Kasumi-1 (cell line): Measurements from ENCODE around the gene TSPAN9.

ENCODE experiments used
- DNase-seq, 2 experiments: peaks; one replicate each; lab custom pipeline; 2025; lab: John Stamatoyannopoulos, UW

Gene TSPAN9

DNA sequence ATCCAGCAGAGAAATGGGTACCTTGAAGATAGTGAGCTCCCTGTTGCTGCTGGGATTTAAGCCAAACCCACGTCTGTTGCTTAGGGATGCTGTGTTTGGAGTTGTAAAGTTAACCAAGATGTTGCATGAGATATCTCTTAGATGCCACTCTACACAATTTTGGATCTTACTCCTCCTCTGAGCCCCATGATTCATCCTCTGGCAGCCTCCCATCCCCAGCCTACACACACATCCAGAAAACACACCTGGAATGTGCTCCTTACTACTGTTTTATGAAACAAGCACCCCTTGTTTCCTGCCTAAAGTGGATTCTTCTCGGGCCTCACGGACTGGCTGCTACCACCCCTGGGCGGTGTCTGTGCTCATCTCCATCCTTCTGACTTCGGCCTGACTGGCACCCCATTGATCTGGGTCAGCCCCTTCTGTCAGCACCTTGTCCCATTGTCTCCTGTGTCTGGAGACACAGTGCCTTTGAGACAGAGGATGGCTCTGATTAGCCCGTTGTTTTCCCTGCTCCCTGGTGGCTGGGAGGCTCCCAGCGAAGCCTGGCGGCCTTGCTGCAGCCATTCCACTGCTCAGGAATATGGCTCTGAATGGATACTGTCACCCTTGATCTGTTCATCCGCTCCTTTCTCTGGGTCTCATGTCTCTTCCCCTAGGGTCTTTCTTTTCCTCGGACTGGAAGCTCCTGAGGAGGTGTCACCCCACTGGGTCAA lies 24.3 kb downstream of the TSPAN9 start:
- DNase-seq, result no peak

DNA sequence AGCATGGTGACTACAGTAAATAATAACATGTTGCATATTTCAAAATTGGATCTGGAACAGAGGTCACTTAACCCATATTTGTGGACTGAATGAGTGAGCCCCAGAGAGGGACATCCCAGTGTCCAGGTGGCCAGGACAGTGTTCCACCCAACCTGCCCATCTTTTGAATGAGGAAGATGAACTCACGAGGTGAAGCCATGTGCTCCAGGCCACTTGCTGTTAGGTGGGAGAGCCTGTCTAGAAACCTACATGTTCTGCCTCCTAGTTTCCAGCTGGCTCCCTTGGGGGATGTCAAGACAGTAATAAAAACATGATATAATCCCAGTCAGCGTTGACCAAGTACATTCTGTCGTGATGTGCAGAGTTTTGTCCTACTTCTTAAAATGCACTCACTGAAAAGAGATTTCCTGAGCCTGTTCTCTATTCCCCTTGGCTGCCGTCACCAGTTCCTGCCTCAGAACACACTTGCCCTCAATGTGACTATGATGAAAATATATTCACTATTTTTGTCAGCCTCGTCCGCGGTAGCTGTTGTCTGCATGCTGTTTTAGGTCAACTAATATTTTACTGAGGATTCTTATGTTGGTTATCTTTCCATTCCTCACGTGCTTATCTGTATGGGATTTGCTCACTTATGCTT lies 25.7 kb downstream of the TSPAN9 start:
- no peak for DNase-seq

DNA sequence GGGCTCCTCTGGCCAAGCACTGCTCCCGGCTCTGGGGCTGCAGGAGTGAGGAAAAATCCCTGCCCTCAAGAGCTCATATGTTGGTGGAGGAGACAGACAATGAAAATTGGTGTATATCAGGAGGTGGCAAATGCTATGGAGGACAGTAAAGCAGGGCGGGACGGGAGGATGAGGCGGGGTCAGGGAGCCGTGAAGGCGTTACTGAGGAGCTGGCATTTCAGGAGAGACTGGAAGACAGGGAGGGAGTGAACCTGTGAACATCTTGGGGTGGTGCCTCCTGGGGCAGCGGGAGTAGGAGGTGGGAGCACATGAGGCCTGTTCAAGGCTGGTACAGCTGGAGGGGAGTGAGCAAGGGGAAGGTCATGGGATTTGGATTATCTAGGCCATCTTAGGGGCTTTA lies 26.6 kb downstream of the TSPAN9 start:
- DNase-seq, result no peak

DNA sequence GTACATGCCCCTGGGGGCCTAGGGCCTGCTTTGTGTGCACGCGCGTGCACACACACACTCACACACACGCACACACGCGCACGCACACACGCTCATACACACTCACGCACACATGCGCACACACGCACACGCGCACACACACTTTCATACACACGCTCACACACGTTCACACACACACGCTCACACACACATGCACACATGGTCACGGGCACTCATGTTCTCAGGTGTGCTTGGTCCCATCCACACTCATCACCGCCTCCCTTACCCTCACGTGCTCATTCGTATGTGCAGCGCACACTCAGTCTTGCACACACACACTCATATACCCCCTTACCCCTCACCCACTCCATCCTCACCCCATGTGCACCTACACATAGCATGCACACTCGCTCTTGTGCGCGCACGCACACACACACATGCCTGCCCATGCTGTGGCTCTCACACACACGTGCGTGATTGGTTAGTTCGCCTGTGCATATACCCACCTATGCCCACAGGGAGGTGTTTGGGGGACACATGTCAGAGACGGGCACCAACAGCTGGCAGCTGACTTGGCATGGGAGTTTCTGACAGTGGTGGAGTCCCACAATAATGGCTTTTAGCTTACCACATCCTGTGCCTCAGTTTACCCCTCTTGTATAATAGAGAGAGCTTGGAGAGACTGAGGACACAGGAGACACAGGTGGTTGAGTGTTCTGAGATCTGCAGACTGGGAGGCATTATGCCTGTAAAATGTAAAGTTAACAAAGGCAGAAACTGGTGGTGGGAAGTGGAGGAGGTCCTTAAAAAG lies 28.7 kb downstream of the TSPAN9 start:
- no peak for DNase-seq

DNA sequence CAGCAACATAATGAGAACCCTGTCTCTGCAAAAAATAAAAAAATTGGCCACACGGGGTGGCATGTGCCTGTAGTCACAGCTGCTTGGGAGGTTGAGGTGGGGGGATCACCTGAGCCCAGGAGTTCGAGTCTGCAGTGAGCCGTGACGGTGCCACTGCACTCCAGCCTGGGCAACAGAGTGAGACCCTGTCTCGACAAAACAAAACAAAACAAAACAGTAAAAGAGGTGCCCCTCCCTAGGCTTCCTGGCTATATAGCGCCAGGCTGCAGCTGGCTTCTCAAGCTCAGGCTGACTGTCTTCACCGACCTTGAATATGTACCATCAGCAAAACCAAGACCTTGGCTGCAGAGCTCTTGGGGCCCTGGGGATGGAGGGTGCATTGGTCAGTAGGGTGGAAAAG lies 29.4 kb downstream of the TSPAN9 start:
- DNase-seq, result no peak

DNA sequence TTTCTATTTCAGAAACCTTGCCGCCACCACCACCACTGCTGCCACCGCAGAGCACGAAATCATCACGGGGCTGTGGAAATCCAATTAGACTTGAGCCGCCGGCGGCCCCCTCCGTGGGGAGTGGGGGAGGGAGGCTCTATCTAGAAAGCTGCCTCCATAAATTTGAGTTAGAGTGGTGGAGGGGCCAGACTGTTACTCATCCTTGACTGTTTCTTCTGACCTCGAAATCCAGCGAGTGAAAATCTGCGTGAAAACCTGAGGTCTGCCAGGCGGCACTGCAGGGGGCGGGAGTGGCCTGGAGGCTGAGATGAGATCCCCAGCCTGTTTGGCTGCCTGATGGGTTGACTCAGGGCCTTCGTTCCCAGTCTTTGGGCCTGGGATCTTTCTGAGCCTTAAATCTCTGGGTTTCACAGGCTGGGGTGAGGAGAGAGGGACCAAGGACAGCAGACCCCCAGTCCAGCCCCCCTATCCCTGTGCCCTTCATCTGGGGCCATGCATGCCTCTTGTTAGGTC lies 29.9 kb downstream of the TSPAN9 start:
- DNase-seq, result no peak

DNA sequence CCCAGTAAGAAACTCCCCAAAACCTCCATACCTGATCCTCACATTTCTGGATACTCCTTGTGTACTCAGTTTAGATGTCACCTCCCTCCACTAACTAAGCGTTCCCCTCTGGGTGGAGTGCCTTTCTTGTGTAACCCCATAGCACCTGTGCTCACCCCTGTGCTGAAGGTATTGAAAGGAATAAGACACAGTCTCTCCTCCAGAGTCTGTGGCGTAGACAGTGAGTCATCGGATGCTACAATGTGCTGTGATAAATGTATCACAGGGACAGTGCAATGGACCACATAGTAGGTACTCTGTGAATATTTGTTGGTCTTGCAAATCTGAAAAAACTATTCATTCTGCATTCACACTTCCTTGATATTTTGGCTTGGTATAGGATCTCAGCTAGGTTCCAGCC lies 30.8 kb downstream of the TSPAN9 start:
- DNase-seq, result no peak

DNA sequence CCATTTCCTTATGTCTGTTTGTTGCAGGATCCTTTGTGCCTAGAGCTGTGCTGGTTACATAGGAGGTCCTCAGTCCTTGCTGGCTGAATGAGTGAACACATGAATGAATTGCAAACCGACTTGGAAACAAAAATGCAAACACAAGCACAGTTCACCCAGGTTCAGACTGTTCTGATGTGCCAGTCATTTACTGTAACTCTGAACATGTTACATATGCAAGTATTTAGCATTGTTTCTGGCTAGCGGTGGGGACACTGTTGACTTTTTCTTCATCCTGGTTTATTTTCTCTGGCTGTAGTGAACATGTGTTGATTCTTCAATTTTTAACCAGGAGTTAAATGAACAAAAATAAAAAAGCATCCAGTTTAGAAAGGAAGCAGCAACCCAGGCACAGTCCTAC lies 33.4 kb downstream of the TSPAN9 start:
- no peak for DNase-seq

DNA sequence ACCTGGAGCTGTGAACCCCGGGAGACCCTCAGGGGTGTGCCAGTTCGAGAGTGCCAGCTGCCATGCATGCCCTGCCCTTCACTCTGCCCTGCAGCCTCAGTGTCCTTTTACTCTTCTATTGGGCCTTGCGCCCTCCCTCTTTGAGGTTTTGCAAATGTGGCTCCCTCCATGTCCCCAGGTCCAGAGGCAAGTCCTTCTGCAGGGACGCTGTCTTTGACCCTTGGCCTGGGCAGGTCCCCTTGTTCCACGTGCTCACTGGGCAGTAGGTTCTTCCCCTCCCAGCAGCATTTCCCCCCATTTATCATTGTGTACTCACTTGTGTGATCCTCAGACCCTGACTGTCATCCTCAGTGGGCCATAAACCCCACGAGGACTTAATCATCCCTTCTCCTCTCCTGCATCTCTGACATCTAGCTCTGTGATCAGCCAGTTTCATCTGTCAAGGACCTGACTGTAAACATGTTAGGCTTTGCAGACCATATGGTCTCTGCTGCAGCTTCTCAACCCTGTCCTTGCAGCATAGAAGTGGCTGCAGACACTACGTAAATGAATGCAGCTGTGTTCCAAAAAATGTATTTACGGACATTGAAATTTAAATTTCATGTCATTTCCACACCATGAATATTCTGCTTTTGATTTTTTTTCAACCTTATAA lies 36.6 kb downstream of the TSPAN9 start:
- no peak for DNase-seq

DNA sequence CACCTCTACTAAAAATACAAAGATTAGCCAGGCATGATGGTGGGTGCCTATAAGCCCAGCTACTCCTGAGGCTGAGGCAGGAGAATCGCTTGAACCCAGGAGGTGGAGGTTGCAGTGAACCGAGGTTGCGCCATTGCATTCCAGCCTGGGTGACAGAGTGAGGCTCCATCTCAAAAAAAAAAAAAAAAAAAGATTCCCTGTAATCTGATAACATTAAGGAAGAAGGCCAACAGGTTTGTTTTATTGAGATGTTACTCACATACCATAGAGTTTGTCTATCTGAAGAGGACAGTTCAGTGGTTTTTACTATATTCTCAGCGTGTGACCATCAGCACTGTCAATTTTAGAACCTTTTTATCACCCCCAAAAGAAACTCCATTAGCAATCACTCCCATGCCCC lies 37.5 kb downstream of the TSPAN9 start:
- DNase-seq, result no peak

DNA sequence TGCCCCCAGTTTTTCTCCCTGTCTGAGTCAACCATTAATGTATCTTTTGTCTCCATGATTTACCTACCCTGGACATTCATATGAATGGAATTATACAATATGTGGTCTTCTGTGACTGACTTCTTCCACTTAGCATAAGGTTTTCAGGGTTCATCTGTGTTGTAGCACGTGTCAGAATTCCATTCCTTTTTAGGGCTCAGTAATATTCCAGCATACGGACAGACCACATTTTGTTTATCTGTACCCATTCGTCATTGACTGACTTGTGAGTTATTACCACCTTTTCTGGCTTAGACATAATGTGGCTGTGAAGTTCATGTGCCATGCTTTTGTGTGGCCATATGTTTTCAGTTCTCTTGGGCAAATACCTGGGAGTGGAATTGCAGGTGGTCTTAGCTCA lies 37.9 kb downstream of the TSPAN9 start:
- no peak for DNase-seq

DNA sequence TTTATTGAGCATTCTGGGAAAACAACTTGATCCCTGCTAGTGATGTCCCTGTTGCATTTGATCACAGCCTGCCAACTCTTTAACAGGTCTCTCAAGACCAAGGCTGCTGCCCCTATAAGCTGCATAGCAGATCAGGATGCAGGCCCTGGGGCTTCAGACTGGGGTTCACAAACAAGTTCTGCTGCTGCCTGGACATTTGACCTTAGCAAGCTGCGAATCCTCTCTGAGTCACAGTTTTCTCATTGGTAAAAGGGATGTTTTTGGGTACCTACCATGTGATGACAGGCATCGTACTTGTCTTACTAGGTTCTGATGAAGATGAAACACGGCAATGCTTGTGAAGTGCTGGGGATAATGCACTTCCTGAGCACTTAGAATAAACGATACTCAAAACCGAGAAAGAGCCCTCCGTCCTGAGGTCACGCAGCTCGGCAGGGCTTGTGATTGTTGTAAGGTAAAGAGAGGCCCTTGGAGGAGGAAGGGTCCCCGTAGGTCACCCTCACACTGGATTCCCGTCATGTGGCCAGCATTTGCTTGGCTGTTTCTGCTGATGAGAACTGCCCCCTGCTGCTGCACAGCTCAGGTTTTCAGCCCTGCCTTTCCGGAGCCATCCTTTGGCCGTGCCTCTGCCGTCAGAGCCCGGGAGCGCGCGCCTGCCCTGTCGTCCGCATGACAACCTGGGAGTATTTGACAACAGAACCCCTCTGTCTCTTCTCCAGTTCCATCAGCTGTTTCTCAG lies 39.1 kb downstream of the TSPAN9 start:
- no peak for DNase-seq

DNA sequence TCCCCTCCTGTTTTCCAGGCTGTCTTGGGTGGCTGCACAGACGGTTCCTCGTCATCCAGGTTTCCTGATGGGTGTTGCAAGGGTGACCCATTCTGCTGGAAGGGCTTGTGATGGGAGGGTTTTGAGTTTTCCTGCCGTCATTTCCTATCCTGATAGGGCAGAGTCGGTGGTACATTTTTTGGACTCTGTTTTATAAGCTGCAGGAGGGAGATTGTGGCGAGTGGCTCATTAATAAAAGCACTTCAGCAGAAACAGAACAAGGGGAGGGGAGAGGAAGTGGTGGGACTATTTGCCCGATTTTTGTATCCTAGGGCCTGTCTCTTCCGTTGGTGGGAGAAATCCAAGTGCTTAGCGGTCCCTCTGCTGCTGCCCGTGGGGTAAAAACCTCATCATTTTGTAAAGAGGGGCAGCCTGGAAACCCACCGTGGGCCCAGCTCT lies 40.0 kb downstream of the TSPAN9 start:
- no peak for DNase-seq

DNA sequence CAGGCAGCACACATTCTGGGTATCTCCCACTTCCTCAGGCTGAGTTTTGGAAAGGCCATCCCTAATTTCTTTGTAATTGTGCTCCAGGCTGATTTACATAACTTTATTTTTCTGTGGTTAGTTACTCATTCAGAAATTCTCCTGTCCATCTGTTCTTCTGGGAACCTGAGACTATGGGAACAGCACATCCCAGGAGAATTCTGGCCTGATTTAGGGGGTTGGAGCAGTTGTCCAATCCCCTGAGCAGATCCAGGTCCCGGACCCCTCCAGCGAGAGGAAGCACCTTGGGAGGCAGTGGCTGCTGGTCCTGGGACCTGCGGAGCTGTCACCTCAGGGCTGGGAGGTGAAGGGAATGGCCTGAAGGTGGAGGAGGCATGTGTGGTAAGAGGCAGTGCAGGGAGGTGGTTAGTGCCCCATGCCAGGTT lies 40.4 kb downstream of the TSPAN9 start:
- no peak for DNase-seq

DNA sequence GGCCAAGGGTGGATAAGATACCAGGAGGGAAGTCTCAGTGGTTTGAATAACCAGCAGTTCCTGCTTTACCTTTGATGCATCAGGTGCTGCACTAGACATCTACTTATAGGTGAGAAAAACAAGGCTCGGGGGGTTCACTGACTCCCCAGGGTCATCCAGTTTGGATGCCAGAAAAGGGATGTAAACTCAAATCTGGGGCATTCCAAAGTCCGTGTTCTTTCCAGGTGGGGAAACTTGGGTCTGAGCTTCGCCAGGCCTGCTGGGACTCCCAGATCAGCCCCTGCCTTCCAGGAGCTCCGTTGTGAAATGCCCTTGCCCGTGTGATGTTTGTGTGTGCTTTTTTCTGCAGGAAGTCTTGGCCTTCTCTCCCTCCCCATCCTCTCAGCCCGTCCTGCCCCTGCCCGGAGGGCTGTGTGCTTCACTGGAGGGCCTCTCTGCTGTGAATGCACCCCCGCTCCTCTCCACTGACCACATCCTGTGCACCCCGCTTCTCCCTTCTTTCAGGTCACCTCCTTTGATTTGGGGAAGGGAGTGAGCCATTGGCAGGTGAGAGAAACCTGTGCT lies 42.1 kb downstream of the TSPAN9 start:
- DNase-seq, result no peak

DNA sequence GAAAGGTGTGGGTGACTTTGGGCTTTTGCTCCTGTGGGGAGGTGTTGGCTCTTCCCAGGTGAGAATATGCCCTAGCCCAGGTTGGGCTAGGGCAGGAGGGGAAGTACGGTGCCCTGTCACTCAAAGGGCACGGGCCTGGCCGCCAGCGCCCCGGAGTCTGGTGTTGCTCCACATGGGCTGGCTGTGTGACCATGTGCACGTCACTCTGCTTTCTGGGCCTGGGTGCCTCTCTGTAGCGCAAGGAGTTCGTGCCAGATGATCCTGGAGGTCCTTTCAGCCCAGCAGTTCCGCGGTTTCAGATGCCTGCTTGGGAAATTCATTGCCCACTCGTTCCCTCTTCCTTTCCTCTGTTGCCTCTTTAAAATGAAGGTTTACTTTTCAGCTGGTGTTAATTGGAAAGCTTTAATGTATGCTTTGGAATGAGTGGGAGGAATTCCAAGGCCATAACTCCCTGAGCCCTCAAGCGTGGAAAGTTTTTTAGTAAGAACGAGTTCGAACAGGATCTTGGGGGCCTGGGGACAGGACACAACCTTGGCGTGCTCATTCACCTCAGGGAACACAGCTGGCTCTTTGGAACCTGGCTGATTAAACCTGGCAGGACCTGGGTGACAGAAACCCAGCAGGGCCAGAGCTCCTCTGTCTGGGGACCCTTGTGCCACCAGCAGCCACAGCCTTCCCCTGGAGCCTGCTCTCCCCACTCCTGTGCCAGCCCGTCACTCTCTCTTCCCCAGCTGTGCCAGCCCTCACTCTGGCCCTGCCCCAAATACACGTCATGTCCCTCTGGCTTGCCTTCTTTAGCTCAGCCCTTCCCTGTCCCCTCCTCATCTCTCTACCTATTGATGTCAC lies 42.8 kb downstream of the TSPAN9 start:
- DNase-seq, result no peak

DNA sequence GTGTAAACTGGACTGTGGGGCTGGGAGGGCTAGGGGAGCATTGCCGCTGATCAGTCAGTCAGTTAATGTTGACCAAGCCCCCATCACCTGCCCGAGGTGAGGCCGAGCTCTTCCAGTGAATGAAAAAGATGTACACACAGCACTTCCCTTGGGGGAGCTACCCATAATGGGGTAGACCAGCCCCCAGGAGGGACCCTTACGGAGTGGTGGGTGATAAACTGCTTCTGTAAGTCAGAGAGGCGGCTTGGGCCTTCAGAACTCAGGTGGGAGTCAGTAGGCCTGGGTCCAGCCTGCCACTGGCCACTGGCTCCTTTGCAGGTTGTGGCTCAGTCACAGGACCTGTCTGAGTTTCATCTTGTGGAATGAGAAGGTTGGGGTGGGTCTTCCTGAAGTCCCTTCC lies 43.5 kb downstream of the TSPAN9 start:
- DNase-seq, result no peak

DNA sequence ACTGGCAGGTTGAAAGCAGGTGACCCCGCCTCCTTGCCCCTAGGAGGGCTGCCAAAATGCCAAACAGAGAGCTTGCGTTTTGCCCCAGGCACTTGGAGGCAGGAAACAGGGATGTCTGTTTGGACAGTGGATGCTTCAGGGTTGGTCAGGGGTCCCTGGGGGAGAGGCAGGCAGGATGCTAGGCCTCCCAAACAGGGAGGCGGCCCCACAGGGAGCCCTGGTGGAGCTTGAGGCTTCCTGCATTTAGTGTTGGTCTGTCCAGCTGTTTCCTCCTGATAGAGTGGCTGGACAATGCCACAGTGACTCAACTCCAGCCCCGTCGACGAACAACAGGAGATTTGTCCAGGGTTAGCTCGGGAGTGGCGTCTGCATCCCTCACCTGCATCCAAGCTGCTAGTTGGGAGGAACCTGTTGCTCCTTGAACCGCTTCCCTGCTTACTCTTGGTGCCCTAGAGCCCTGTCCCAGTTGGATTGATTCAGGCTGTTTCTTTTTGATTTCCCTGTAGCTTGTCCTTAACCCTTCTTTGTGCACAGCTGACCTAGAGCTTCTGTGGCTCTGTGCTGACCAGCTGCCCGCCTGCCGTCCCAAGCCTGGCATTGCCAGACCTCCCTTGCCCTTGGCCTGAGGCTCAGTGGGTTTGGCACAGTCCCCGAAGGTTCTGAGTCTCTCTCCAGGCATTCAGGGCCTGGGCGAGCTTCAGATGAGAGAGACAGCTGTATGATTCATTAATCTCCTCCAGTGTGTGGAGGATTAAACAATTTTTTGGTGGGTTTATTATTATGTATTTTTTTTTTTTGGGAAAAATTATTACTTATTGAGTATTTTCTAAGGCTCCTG lies 45.9 kb downstream of the TSPAN9 start:
- DNase-seq, result no peak

DNA sequence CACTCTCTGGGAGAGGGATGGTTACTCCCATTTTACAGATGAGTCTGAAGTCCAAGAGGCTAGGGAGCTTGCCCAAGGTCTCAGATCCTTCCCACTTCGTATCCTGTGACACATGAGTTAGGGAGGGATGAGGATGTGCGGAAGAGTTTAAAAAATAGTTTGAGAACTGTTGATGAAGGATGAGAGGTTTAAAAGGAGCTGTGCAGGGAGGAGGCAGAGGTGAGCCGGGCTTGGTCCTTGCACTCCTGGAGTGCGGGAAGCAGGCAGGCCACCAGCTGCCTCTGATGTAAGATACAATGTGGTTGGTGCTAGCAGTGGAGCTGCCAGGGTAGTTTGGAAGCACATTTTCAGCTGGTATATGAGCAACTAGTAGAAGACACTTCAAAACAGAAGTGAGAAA lies 46.5 kb downstream of the TSPAN9 start:
- DNase-seq, result no peak
